Stimulated activated CD4-positive, alpha-beta T cell treated with anti-CD3 and anti-CD28 coated beads, Interleukin-15, amount 100 ng/mL, for 48 hours (primary cell): ENCODE data around the gene TMEM41B.

Experiments
- DNase-seq, 2 donors: peaks; one replicate each; pipeline ENCODE4 v3.0.0-alpha.2; 2020; ENCODE audit warnings: low read depth in 2 of 2

TMEM41B gene

GRCh38 chr11:9310485-9311090 is 3.8 kb downstream of the TMEM41B start:
- no peak for DNase-seq

GRCh38 chr11:9304178-9304577 is 10.2 kb downstream of the TMEM41B start:
- no peak for DNase-seq

GRCh38 chr11:9302448-9302847 is 11.9 kb downstream of the TMEM41B start:
- DNase-seq, result no peak

GRCh38 chr11:9301720-9302119 is 12.7 kb downstream of the TMEM41B start:
- no peak for DNase-seq

- DNase-seq, result no peak
Measured at GRCh38 chr11:9293646-9294045, 20.7 kb downstream of the TMEM41B start.

- DNase-seq, result no peak
Measured at GRCh38 chr11:9285850-9286587, 28.4 kb downstream of the TMEM41B start.

GRCh38 chr11:9280655-9281301 is 33.6 kb downstream of the TMEM41B start:
- DNase-seq, result peak; percentile 33 to 35

GRCh38 chr11:9277176-9277575 is 37.2 kb downstream of the TMEM41B start:
- DNase-seq, result no peak

- no peak for DNase-seq
Measured at GRCh38 chr11:9276571-9276970, 37.8 kb downstream of the TMEM41B start.

- DNase-seq, result no peak
Measured at GRCh38 chr11:9274499-9275258, 39.7 kb downstream of the TMEM41B start.

- DNase-seq, result no peak
Measured at GRCh38 chr11:9273376-9274336, 40.7 kb downstream of the TMEM41B start.

GRCh38 chr11:9269492-9270013 is 44.8 kb downstream of the TMEM41B start:
- no peak for DNase-seq

GRCh38 chr11:9267680-9268079 is 46.7 kb downstream of the TMEM41B start:
- DNase-seq, result no peak

GRCh38 chr11:9266926-9267325 is 47.5 kb downstream of the TMEM41B start:
- DNase-seq, result no peak

GRCh38 chr11:9266132-9266736 is 48.2 kb downstream of the TMEM41B start:
- no peak for DNase-seq

- peak in 1 of 2 donors; percentile 19 for DNase-seq
Measured at GRCh38 chr11:9265211-9266131, 48.9 kb downstream of the TMEM41B start, which contains the start of gene DENND5A. DENND5A (minus strand) TSS chr11:9265350; CDS start chr11:9265069, 281 bp downstream.

GRCh38 chr11:9264316-9265210 is 49.8 kb downstream of the TMEM41B start:
- peak in 1 of 2 donors; percentile 37 for DNase-seq

GRCh38 chr11:9263840-9264315 is 50.5 kb downstream of the TMEM41B start:
- peak; percentile 44 for DNase-seq
